HG02610 (cell line): ENCODE measurements around the gene RPLP2.

ENCODE experiments used
- ATAC-seq: cut with Tn5 transposase; IDR thresholded peaks from one replicate; pipeline ENCODE4 v1.9.1; 2021; ENCODE audit warnings: mild to moderate bottlenecking, moderate library complexity; ENCODE audit not compliant: unreplicated experiment

RPLP2 gene

GRCh38 chr11:802693-803466, 6.9 kb upstream of the RPLP2 start:
- no peak for ATAC-seq

GRCh38 chr11:803467-803742, 6.4 kb upstream of the RPLP2 start:
- ATAC-seq: no peak

DNA sequence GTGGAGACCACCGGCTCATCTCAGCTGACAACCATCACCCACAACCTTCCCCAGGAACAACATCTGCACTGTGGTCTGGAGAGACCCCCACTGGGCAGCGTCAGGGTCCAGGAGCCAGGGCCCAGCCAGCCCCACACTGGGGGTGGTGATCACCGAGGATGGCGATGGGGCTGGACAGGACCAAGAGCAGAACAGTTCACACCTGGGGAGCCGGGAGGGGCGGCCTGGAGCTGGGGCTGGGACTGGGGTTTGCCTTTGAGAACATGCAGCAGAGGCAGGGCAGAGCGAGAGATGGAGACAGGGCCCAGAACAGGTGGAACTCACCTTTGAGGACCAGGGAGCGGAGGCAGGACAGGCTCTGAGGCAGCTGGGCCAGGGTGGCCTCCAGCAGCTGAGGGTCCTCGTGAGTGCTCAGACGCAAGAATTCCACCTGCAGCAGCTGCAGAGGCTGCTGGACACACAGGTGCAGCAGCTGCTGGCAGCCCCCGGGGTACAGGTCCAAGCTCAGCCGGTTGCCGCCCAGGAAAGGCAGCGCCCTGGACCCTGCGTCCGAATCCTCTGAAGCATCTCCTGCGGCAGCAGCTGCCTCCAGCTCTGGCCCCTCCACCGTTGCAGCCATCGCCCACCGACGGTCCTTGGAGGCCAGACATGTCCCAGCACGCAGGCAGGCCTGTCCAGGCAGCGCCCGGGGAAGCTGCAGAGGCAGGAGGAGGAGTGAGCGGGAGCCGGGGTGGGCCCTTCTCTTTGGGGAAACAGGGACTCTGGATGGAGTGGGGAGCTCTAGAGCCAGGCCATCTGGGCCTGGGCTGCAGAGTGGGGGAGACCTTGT, 5.8 kb upstream of the RPLP2 start:
- no peak for ATAC-seq

- ATAC-seq: no peak
Measured at GRCh38 chr11:804599-804964, 5.2 kb upstream of the RPLP2 start.

DNA sequence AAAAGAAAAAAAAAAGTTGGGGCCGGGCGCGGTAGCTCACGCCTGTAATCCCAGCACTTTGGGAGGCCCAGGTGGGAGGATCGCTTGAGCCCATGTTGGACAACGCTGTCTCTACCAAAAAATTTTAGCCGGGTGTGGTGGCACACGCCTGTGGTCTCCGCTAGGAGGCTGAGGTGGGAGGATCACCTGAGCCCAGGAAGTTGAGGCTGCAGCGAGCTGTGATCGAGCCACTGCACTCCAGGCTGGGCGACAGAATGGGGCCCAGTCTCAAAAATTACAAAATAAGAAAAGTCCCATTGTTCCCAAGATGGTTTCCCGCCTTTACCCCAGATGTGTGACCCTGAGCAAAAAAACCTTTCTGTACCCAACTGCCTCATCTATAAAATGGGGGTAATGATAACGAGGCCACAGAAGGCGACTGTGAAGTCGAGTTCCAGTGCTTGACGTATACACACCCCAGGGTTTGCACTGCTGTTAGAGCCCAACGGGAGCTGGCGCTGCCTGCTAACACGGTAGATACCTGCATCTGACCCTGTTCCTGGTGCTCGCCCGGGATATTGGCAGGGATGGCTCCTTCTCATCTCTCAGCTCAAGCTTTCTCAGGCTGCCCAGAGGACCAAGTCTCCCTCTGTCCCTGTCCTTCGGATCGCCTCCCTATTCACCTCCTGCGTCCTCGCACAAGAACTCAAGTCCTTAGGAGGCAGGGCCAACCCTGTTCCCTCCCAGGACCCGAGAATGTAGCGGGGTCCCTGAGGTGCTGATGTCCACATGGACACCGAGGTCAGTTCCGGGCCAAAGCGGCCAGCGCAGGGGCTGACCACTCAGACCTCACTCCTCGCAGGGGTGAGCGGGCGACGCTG, 1.1 kb upstream of the RPLP2 start:
- no peak for ATAC-seq

- ATAC-seq: no peak
Measured at GRCh38 chr11:810040-810567, 337 bp downstream of the RPLP2 start.

- no peak for ATAC-seq
Measured at GRCh38 chr11:811446-812245, 1.9 kb downstream of the RPLP2 start.

GRCh38 chr11:812390-812789, 2.6 kb downstream of the RPLP2 start:
- no peak for ATAC-seq

GRCh38 chr11:813072-813455, 3.3 kb downstream of the RPLP2 start:
- ATAC-seq: no peak

DNA sequence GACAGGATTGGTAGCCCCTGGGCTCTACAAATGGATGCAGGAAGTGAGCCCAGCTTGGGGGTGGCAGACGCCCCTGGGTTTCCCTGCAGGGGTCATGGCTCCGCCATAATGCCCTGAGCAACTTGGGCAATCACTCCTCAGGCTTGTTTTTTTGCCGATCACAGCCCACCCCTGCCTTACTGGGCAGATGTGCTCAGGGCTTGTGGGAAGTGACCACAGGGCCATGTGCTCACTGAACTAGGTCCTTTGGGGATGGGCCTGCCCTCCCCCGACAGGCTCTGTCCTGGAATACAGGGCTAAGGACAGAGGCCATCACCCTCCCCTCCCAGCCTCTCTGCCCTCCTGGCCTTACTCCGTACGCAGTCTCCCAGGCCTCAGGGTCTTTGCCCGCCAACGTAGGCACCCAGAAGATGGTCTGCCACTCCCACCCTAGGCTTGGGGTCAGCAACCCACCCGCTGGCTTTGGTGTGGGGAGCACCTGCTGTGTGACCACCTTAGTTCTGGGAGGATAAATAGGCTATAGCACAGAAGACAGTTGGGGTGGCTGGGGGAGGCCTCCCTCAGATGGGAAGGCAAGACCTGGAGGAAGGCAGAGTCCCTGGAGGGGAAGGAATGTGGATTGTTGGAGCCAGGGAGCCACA, 3.8 kb downstream of the RPLP2 start:
- ATAC-seq: no peak

GRCh38 chr11:815675-816432, 6.1 kb downstream of the RPLP2 start:
- ATAC-seq: no peak

DNA sequence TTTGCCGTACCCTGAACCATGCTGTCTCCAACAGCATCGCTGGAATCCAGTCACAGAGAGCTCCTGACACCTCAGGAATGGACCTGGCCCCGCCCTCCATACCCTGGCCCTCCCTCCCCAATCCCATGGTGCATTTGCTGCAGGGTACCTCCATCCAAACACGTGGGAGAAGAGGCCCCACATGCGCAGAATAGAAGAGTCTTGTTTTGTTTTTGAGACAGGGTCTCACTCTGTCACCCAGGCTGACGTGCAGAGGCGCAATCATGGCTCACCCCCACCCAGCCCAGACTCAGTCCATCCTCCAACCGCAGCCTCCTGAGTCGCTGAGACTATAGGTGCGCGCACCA, 6.6 kb downstream of the RPLP2 start:
- ATAC-seq: no peak

DNA sequence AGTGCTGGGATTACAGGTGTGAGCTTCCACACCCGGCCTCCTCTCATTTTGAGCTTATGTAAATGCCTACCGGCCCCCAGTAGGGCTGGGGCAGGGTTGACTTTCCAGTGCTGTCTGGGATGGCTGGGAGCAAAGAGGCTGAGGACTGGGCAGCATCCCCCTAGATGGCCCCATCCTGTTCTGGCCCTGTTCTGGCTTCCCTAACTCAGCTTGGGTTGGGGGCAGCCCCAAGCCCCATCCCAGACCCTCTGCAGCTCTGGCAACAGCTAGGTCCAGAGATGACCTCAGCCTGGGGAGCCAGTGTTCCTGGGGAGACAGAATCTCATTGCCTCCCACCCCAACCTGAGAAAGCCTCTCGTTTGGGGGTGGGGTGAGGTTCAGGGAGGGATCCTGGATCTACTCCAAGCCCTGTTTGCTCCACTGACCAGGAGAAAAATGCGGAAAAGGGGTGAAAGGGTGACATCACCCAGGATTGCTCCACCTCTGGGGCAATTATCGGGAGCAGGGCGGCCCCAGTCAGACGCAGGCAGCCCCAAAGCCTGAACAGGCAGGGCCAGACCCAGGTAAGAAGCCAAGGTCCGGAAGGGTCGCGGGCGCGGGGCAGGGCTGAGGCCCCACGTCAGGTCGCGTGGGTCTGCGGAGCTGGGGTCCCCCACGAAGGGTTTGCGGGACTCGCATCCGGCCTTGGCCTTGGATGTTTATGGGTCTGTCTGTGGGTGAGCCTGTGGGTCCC, 8.8 kb downstream of the RPLP2 start, which contains the start of gene PNPLA2:
Gene PNPLA2 (plus strand): TSS at position 519 of the 733 bp plus-strand sequence. CDS start 805 bp downstream, outside the sequence.
- no peak for ATAC-seq

GRCh38 chr11:819129-819931, 9.6 kb downstream of the RPLP2 start:
- peak; percentile 62 for ATAC-seq

DNA sequence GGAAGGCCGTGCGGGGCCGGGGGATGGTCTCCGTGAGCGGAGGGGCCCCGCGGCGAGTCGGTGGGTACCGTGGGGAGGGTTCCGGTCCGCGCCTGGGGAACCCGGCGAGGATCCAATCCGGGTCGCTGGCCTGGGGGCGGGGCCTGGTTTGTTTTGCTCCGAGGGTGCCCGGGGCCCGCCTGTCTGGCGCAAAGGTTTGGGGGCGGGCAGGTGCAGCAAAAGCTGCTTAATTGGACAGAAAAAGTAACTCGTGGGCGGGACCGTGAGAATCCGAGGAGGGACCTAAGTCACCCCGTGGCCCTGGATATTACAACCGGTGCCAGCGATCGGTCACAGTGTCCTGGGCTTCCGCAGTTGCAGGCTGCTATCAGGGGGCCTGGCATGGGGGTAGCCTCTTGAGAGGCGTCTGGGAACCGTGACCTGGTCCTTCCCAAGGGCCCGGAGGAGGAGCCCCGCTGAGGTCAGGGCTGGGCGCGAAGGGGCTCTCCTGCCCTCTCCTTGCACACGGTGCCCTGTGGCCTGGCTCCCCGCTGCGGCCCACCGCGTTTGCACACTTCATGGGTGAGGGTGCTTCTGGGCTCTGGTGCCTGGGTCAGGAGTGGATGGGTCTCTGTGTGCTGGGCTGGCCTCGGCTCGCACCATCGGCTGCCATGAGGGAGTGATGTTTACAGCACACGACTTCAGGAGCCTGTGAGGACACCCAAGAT, 10.3 kb downstream of the RPLP2 start:
- ATAC-seq: peak; percentile 55

GRCh38 chr11:820655-821511, 11.1 kb downstream of the RPLP2 start:
- ATAC-seq: no peak
